SK-N-SH treated with all-trans-retinoic acid at 6 μM for 48 hours (cell line): ENCODE measurements around the gene SEC24C.

ENCODE experiments used
- ARNTL ChIP-seq: fragments of 450-650 bp; formaldehyde crosslinking; IDR thresholded peaks from 2 replicates; pipeline ENCODE4 v1.5.0; 2020; ENCODE audit warnings: low read depth, mild to moderate bottlenecking, moderate library complexity, borderline replicate concordance
- CREB5 ChIP-seq: fragments of 250-450 bp; sonication (Bioruptor Pico); IDR thresholded peaks from 2 replicates; pipeline ENCODE4 v1.5.1; 2020; ENCODE audit warnings: low read depth, mild to moderate bottlenecking, moderate library complexity
- CSRNP3 ChIP-seq: fragments of 250-450 bp; sonication (Bioruptor Pico); IDR thresholded peaks from 2 replicates; pipeline ENCODE4 v1.5.1; 2021; ENCODE audit warnings: mild to moderate bottlenecking, moderate library complexity
- ESRRG ChIP-seq: fragments of 250-450 bp; sonication (Bioruptor Pico); IDR thresholded peaks from 2 replicates; pipeline ENCODE4 v1.6.1; 2021; ENCODE audit warnings: mild to moderate bottlenecking
- GLIS3 ChIP-seq: fragments of 250-450 bp; sonication (Bioruptor Pico); IDR thresholded peaks from 2 replicates; pipeline ENCODE4 v1.5.0; 2020; ENCODE audit warnings: mild to moderate bottlenecking, moderate library complexity
- PATZ1 ChIP-seq: fragments of 250-450 bp; sonication (Bioruptor Pico); IDR thresholded peaks from 2 replicates; pipeline ENCODE4 v1.8.0; 2020; ENCODE audit warnings: mild to moderate bottlenecking, moderate library complexity, borderline replicate concordance
- POU6F1 ChIP-seq: fragments of 250-450 bp; sonication (Bioruptor Pico); IDR thresholded peaks from 2 replicates; pipeline ENCODE4 v1.8.0; 2021; ENCODE audit warnings: low read depth, mild to moderate bottlenecking, moderate library complexity, borderline replicate concordance
- PPARA ChIP-seq: fragments of 250-450 bp; sonication (Bioruptor Pico); IDR thresholded peaks from 2 replicates; pipeline ENCODE4 v1.5.0; 2020; ENCODE audit warnings: mild to moderate bottlenecking, borderline replicate concordance
- TCF4 ChIP-seq: fragments of 250-450 bp; sonication (Bioruptor Pico); IDR thresholded peaks from 2 replicates; pipeline ENCODE4 v1.8.0; 2021; ENCODE audit warnings: mild to moderate bottlenecking, moderate library complexity, borderline replicate concordance
- ZC3H10 ChIP-seq: fragments of 250-450 bp; sonication (Bioruptor Pico); IDR thresholded peaks from 2 replicates; pipeline ENCODE4 v1.5.1; 2021; ENCODE audit warnings: mild to moderate bottlenecking, moderate library complexity
- ZFP3 ChIP-seq: fragments of 250-450 bp; sonication (Bioruptor Pico); IDR thresholded peaks from 2 replicates; pipeline ENCODE4 v1.5.0; 2020; ENCODE audit warnings: mild to moderate bottlenecking, moderate library complexity
- ZFP30 ChIP-seq: fragments of 450-650 bp; formaldehyde crosslinking; IDR thresholded peaks from 2 replicates; pipeline ENCODE4 v1.5.0; 2022; ENCODE audit warnings: mild to moderate bottlenecking, moderate library complexity
- ZNF565 ChIP-seq: fragments of 450-650 bp; formaldehyde crosslinking; conservative IDR thresholded peaks from 2 replicates; pipeline ENCODE4 v1.5.0; 2020; ENCODE audit warnings: low read depth, mild to moderate bottlenecking, moderate library complexity

- TF ChIP-seq ZC3H10 (CRISPR knock-in tag) (no peak), CSRNP3 (no peak), PPARA (CRISPR knock-in tag) (no peak), ESRRG (CRISPR knock-in tag) (no peak), PATZ1 (CRISPR knock-in tag) (no peak), ZFP3 (CRISPR knock-in tag) (no peak), ARNTL (CRISPR knock-in tag) (no peak), TCF4 (CRISPR knock-in tag) (no peak), POU6F1 (CRISPR knock-in tag) (no peak), ZFP30 (no peak), GLIS3 (CRISPR knock-in tag) (no peak), CREB5 (CRISPR knock-in tag) (no peak), ZNF565 (CRISPR knock-in tag) (no peak)
Measured at GRCh38 chr10:73812657-73813056, 68.5 kb downstream of the SEC24C start.
